HG02759 (cell line): Measurements from ENCODE around the gene HSP90AB1.
"Not testable (repeated sequence)": the region's sequence is repeated elsewhere in the genome, so short reads cannot be mapped to it uniquely, and the experiment has no call there.

Experiments used
- ATAC-seq: cut with Tn5 transposase; IDR thresholded peaks from one replicate; pipeline ENCODE4 v1.9.1; 2021; ENCODE audit warnings: mild to moderate bottlenecking, moderate library complexity; ENCODE audit not compliant: unreplicated experiment

The HSP90AB1 gene

GRCh38 chr6:44221961-44222335 is 25.0 kb upstream of the HSP90AB1 start:
- no peak for ATAC-seq

GRCh38 chr6:44222486-44223318 is 24.2 kb upstream of the HSP90AB1 start:
- no peak for ATAC-seq

- ATAC-seq = peak; percentile 53
Measured at GRCh38 chr6:44223319-44224028, 23.4 kb upstream of the HSP90AB1 start, which contains the start of gene SLC29A1. TSS of gene SLC29A1 (plus strand) at chr6:44223595. CDS start at chr6:44227314, 3,719 bp downstream.

GRCh38 chr6:44224029-44224964 is 22.6 kb upstream of the HSP90AB1 start:
- peak; percentile 9 for ATAC-seq

GRCh38 chr6:44224965-44225305 is 22.0 kb upstream of the HSP90AB1 start:
- no peak for ATAC-seq

GRCh38 chr6:44225579-44226325 is 21.1 kb upstream of the HSP90AB1 start:
- no peak for ATAC-seq

GRCh38 chr6:44226368-44227147 is 20.3 kb upstream of the HSP90AB1 start:
- no peak for ATAC-seq

- no peak for ATAC-seq
Measured at GRCh38 chr6:44227148-44227793, 19.6 kb upstream of the HSP90AB1 start.

- ATAC-seq = no peak
Measured at GRCh38 chr6:44228031-44228430, 18.9 kb upstream of the HSP90AB1 start.

GRCh38 chr6:44228433-44228832 is 18.5 kb upstream of the HSP90AB1 start:
- ATAC-seq = no peak

- ATAC-seq = no peak
Measured at GRCh38 chr6:44228836-44229235, 18.1 kb upstream of the HSP90AB1 start.

GRCh38 chr6:44229376-44230033 is 17.4 kb upstream of the HSP90AB1 start:
- no peak for ATAC-seq

GRCh38 chr6:44230034-44230675 is 16.7 kb upstream of the HSP90AB1 start:
- ATAC-seq = no peak

GRCh38 chr6:44231426-44231825 is 15.5 kb upstream of the HSP90AB1 start:
- not testable (repeated sequence) for ATAC-seq

- no peak for ATAC-seq
Measured at GRCh38 chr6:44232676-44233566, 14.0 kb upstream of the HSP90AB1 start.

- ATAC-seq = no peak
Measured at GRCh38 chr6:44233567-44234100, 13.3 kb upstream of the HSP90AB1 start.
